Measurements from ENCODE around the gene FARP1.

FARP1 gene

GRCh38 chr13:98371516-98372023 is 228.7 kb downstream of the FARP1 start:
- no peak for DNase-seq

- DNase-seq, result no peak
Observed at GRCh38 chr13:98372876-98373275, 230.0 kb downstream of the FARP1 start.

GRCh38 chr13:98374750-98375149 is 231.9 kb downstream of the FARP1 start:
- no peak for DNase-seq

GRCh38 chr13:98377635-98378378 is 234.9 kb downstream of the FARP1 start:
- no peak for DNase-seq

GRCh38 chr13:98384739-98385138 is 241.8 kb downstream of the FARP1 start:
- DNase-seq, result no peak

- DNase-seq, result no peak
Observed at GRCh38 chr13:98385606-98386005, 242.7 kb downstream of the FARP1 start.

- no peak for DNase-seq
Observed at GRCh38 chr13:98386637-98387036, 243.7 kb downstream of the FARP1 start.

GRCh38 chr13:98389319-98389718 is 246.4 kb downstream of the FARP1 start:
- DNase-seq, result no peak

- DNase-seq, result no peak
Observed at GRCh38 chr13:98390086-98390715, 247.3 kb downstream of the FARP1 start.

GRCh38 chr13:98393873-98394272 is 251.0 kb downstream of the FARP1 start:
- no peak for DNase-seq

- no peak for DNase-seq
Observed at GRCh38 chr13:98394820-98395510, 252.1 kb downstream of the FARP1 start.

- no peak for DNase-seq
Observed at GRCh38 chr13:98396071-98396710, 253.3 kb downstream of the FARP1 start.

GRCh38 chr13:98397221-98397620 is 254.3 kb downstream of the FARP1 start:
- DNase-seq, result no peak

- DNase-seq, result no peak
Observed at GRCh38 chr13:98397861-98398260, 255.0 kb downstream of the FARP1 start.

- no peak for DNase-seq
Observed at GRCh38 chr13:98398581-98398980, 255.7 kb downstream of the FARP1 start.

GRCh38 chr13:98399756-98400155 is 256.9 kb downstream of the FARP1 start:
- no peak for DNase-seq

GRCh38 chr13:98401934-98402333 is 259.0 kb downstream of the FARP1 start:
- DNase-seq, result no peak

GRCh38 chr13:98403076-98403475 is 260.2 kb downstream of the FARP1 start:
- DNase-seq, result no peak

GRCh38 chr13:98405107-98405571 is 262.2 kb downstream of the FARP1 start:
- peak; percentile 8 for DNase-seq

- DNase-seq, result no peak
Observed at GRCh38 chr13:98405690-98406344, 262.9 kb downstream of the FARP1 start.

- DNase-seq, result no peak
Observed at GRCh38 chr13:98406427-98406826, 263.5 kb downstream of the FARP1 start.

GRCh38 chr13:98406971-98407370 is 264.1 kb downstream of the FARP1 start:
- DNase-seq, result no peak

GRCh38 chr13:98407575-98407974 is 264.7 kb downstream of the FARP1 start:
- DNase-seq, result no peak
